Measurements from ENCODE around the gene PHF3.
"Not testable (repeated sequence)": the region's sequence is repeated elsewhere in the genome, so short reads cannot be mapped to it uniquely, and the experiment has no call there.

Gene PHF3

DNA sequence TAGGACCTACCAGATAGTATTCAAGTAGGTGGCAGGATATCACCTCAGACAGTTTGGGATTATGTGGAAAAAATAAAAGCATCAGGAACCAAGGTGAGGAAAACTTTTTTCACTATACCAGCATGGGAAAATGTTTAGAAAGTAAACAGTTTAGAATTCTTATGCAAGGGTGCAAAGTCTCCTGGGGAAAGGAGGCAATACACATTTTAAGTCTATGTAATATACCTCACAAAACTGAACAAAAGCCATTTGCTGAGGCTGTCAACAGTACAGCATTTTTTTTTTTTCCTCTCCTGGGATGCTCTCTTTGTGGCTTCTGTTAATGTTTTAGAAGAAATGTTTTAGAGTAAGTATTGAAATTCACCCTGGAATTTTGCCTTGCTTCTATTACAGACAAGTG lies 73.5 kb downstream of the PHF3 start:
- DNase-seq: no peak

DNA sequence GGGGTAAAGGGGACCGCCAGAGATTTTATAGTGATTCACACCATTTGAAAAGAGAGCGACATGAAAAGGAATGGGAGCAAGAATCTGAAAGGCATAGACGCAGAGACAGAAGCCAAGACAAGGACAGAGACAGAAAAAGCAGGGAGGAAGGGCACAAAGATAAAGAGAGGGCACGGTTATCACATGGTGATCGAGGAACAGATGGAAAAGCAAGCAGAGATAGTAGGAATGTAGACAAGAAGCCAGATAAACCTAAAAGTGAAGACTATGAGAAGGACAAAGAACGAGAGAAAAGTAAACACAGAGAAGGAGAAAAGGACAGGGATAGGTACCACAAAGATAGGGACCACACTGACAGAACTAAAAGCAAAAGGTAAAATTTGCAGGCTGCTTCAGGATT lies 77.7 kb downstream of the PHF3 start:
- DNase-seq: no peak

DNA sequence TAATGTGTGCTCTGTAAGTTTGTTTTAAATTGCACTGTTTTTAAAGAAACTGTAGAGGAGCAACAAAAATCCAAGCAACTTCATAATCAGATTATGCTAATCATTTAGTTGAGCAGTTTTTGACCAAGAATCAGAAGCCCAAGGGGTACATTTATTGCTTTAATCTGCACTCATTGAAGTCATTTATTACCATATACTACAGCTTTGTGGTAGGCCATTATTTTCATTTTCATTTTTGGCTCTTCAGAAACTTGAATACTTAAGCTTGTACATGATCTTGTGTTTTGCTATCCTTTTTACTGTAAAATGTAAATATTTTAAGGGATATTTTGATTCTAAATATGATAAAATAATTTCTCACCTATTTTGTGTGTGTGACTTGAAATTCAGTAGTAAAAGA lies 78.5 kb downstream of the PHF3 start:
- DNase-seq: no peak

DNA sequence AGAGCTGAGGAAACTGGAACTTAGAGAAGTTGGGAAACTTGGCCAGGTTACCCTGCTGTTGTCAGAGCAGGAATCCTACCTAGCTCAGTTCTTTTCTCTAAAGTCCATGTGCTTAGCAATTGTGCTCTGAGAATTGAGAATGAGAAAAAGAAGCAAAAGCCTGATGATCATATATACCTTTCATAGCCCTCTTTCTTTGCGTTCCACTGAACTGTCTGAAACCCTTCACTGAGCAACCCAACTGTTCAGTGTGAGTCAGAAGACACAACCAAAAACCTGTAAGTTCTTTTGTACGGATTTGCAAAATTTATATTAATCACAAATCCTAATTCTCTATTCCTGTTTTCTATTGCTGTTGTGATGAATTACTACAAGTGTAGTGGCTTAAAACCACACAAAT lies 80.6 kb downstream of the PHF3 start:
- no peak for DNase-seq

DNA sequence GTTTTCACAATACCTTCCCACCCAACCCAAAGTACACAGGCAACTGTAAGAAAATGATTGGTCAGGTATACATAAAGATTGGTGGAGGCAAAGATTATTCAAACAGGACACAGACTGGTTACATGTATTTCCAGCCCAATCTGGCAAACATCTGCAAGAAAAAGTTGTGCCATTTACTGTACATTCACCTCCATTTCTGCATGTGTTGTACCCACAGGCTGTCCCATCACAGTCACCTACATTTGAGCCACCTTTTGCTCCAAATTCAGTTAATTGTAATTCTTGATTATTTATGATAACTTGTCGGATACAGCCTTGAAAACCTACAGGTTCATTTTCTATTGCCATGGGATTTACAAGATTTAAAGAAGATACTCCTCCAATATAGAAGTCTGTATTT lies 85.6 kb downstream of the PHF3 start:
- DNase-seq: no peak

DNA sequence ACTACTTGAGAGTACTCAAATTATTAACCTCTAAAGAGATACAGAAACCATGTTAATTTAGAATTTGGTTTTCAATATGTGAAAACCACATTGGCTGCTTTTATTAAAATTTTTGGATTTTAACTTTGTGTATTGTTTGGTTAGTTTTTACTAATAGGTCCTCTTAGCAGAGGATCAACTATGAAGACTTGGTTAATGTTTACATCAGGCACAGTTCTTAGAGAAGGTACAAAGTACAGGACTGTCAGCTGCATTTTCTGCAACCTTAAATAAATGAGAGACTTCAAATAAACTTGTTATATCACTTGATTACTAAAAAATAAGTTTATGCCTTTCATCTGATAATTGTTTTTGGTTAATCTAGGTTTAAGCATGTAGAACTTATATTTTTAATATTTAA lies 89.1 kb downstream of the PHF3 start:
- DNase-seq: no peak

DNA sequence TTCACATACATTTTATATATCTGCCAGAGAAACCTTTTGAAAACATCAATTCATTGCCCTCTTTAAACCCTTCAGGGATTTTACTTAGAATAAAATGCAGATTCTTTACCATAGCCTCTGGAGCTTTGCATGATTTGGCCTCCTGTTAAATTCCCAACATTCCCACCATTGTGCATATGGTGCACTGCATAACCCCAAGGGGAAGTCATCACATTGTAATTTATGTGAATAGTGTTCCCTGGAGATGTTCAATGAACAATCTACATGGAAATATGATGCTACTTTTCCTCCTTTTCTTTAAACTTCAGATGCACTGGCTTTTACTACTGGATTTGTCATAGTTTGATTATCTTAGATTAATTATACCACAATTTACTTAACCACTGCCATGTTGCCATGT lies 94.7 kb downstream of the PHF3 start:
- no peak for DNase-seq

DNA sequence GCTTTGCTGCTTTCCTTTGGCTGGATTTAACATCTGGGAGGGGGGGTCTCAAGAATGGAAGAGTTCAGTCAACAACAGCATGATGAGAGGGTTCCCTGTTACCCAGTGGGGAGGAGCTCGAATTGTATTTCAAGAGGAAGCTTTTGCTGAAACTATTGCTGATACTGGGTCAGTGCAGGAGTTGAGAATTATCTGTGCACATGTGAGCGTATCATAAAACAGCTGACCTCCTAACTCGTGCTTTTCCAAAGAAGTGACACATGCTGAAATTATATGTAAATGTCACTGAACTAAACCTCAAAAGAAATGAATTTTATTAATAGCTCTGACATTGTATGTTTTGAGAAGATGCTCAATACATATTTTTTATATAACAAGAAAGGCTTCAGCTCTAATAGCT lies 96.3 kb downstream of the PHF3 start:
- no peak for DNase-seq

DNA sequence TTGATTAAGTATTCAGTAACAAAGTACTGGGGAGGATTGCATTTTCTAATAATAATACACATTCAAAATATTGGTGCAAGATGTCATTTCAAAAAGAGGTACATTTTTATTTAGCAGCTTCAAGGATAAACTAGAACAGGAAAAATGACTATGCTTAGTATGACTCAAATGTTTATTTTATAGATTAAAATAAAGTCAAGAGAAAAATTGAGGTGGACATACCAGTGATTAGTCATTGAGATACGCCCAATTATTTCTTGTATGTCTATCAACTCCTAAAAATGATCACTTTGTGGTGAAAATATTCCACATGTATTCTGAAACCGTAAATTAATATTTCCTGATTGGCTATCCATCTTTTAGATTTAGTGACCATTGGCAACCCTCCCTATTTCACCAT lies 96.7 kb downstream of the PHF3 start:
- no peak for DNase-seq

DNA sequence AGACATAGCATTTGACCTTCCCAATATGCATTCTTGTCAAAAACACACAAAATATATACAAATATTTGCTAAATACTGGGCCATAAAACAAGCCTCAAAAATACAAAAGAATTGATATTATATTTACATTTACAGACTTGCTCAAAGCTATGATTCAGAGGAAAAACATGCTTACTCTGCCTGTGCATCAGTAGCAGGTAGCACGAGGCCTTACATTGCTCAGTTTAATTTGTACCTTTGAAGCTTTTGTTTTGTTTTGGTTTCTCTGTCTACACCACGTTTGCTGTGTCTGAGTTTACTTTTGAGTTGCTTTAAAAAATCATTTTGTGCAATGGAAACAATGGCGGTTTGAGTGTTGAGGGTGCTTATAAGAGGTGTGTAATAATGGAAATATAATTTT lies 99.3 kb downstream of the PHF3 start:
- no peak for DNase-seq

DNA sequence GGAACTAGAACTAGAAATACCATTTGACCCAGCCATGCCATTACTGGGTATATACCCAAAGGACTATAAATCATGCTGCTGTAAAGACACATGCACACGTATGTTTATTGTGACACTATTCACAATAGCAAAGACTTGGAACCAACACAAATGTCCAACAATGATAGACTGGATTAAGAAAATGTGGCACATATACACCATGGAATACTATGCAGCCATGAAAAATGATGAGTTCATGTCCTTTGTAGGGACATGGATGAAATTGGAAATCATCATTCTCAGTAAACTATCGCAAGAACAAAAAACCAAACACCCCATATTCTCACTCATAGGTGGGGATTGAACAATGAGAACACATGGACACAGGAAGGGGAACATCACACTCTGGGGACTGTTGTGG lies 102.6 kb downstream of the PHF3 start:
- not testable (repeated sequence) for DNase-seq

DNA sequence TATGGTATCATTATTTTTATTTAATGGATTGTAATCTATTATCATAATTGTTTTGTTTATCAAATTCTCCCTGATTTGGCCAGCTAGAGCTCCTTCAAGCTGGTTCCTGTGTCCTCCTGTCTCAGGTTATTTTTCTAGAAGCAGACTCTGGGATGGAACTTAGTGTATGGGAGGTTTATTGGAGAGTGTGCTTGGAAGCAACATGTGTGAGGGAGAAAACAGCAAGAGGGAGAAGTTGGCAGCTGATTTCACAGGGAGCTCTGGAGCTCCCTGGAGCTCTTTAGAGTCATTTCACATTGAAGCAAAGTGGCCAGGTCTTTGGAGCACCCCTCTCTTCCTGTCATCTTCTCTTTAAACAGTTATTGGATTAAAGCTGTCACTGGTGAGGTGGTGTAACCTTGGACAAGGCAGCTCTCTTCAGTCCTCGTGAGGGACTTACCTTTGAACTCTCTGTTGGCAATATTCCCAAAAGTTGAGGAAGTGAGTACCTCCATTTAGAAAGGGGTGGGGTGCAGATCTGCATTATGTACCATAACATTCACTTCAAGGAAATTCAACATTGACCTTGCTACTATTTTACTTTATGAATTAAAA lies 103.6 kb downstream of the PHF3 start:
- DNase-seq: no peak

DNA sequence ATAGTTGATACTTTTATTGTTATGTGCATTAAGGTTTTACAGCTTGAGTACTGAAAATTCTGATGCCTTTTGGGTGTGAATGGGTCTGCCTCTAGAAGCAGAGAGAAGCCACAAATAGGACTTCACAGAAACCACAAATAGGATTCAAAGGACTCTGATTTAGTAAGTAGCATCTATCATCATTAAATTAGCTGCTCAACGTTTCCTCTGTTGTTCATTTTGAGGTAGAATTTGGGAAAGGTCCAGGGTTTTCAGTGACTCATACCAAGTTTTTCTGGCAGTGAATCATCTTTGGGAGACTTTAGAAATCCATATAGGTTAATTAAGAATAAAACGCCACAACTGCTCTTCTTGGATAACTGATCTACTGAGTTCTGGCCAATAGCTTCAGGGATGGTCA lies 105.1 kb downstream of the PHF3 start:
- no peak for DNase-seq

DNA sequence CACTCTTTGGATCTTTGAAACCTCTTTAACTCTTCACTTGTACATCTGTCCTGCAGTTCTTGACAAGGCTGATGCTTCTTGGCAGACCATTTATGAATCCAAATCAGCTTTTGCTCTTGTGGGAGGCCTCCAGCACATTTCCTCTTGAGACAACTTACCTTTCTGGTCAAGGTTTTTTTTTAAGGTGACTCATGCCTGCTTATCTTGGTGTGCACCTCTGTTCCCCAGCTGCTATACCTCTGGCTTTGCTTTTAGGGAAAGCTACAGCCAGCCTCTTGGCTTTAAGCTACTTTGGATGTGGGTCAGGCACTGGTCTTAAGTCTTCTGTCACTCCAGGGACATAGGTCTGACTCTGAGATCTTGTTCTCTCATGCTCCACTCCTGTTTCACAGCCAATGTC lies 106.5 kb downstream of the PHF3 start:
- no peak for DNase-seq

DNA sequence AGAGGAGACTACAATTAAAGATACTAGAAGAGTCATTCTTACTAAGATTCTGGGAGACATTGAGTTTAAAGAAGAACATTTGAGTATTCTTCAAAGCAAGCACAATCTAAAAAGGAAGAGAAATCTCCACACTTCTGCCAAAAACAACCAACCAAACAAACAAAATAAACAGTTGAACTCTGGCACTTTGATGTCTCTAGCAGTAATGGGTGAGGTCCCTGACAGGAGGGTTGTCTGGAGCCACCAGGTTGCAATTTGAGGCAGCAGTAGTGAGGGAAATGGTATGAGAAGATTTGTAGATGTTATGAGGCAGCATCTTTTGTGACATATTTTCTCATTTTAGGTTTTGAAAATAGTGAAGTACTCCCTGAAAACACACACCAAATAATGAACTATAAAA lies 108.1 kb downstream of the PHF3 start:
- no peak for DNase-seq

DNA sequence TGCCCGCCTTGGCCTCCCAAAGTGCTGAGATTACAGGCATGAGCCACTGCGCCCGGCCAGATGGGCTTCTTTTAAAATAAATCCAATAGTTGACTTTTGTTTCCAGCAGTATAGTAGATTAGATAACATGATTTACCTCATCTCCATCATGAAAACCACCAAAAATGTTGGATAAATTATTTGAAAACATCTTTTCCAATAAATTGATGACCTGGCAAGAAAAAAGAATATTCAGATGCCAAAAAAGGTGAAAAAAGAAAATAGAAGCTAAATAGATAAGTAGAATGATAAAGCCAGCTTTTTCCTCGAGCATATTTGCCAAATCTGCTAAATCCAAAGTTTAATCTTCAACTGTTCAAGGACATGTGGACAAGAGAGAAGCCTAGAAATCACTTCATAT lies 109.2 kb downstream of the PHF3 start:
- no peak for DNase-seq

DNA sequence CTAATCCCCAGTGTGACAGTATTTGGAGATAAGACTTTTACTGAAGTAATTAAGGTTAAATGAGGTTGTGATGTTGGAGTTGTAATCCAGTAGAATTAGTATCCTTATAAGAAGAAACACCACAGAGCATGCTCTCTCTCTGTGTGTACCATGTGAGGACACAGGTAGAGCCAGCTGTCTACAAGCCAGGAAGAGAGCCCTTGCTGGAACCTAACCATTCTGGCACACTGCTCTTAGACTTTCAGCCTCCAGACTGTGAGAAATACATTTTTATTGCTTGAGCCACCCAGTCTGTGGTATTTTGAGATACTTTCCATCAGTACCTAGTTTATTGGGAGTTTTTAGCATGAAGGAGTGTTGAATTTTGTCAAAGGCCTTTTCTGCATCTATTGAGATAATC lies 110.2 kb downstream of the PHF3 start:
- no peak for DNase-seq

DNA sequence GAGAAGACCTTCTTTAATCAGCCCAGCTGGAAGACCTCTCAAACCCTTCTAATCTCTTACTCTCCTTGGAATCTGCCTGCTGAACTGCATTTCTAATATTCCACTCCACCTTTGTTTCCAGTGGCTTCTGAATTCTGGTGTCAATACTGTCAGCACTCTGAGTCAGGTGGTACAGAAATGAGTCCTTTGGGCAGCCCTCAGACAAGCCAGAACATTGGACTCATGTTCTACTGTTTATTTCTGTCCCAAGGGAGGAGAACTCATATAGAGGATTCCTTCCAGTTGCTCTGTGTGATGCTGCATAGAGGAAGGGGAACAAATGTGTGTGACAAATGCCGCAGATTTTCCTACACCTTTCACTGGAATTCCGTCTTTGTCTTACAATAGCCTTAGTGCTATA lies 114.8 kb downstream of the PHF3 start:
- DNase-seq: no peak

DNA sequence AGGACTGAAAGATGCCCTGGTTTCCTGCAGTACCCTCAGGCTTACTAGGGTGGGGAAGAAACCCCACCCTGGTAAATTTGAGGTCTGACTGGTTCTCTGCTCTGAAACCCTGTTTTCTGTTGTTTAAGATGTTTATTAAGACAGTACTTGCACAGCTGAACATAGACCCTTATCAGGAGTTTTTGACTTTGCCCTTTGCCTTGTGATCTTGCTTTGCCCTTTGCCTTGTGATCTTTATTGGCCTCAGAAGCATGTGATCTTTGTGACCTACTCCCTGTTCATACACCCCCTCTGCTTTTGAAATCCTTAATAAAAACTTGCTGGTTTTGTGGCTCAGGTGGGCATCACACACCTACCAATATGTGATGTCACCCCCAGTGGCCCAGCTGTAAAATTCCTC lies 121.7 kb downstream of the PHF3 start:
- not testable (repeated sequence) for DNase-seq

DNA sequence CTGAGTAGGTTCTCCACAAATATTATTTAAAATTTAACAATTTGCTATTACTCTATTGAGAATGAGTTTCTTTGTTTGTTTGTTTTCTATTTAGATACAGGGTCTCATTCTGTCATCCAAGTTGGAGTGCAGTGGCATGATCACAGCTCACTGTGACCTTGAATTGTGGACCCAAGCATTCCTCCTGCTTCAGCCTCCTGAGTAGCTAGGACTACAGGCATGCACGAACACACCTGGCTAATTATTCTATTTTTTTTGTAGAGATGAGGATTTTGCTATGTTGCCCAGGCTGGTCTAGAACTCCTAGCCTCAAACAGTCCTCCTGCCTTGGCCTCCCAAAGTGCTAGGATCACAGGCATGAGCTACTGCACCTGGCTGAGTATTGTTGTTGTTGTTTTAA lies 122.2 kb downstream of the PHF3 start:
- DNase-seq: no peak

DNA sequence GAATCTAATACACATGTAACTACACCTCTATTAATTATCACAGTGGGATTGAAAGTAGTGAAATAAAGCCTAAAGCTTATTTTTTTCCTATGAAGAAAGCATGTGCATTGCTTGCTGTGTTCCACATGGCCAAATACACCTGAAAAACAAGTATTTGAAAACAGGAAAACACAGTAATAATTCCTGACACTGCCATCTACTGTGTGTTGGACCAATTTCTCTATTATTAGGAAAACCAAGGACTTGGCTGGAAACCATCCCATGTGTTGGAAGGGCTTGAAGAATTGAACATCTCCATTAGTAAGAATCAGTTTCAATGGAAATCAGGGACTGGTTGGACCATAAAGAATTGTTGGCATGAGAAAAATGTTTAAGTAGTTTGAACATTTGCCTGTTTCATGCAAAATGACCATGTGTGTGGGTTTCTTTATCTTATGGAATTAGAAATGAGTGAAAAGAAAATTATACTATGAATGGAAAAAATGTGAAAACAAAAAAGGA lies 124.1 kb downstream of the PHF3 start:
- no peak for DNase-seq

DNA sequence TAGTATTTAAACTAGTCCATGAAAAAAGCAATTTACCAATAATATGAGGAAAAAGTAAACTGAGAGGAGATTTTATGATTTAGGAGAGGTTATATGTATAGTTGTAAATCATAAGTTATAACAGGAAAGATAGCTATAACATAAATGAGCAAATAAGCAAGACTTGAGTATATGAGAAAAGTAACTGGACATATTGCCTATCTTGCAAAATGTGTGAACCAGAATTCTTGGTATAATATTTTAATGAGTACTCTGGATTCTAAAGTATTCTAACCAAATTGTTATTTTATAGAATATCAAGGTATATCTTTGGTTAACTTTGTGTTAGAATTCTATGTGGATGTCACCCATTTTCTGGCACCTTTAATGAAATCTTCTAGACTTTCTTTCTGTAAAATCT lies 124.6 kb downstream of the PHF3 start:
- no peak for DNase-seq

DNA sequence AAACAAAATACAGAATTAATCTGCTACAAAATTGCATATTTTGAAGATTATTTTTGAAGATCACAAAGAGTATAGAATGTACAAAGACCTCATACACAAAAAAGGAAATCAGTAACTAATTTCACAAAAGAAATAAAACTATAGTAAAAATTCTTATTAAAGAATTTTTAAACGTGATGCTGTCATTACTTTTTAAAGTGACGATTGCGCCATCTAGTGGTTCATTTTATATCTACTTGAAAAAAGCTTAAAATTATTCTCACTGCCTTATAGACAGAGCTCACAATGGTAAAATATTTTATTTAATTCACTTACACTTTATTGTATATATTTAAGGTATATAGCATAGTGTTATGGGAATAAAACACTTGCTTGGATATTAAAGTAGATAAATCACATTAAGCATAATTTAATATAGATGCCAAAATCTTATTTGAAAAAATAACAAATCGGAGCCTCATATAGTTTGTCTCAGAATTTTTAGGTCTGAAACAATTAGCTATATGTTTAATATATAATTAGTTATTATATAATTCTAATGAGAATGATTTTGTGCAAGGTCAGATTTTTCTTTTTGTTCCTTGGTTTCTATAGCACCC lies 128.8 kb downstream of the PHF3 start:
- DNase-seq: no peak

All from activated CD4-positive, alpha-beta T cell treated with anti-CD3 and anti-CD28 coated beads, Interleukin-2, amount 50 U/mL, for 1 hour (primary cell).